Measurements from ENCODE around the gene GPER1.

DNA sequence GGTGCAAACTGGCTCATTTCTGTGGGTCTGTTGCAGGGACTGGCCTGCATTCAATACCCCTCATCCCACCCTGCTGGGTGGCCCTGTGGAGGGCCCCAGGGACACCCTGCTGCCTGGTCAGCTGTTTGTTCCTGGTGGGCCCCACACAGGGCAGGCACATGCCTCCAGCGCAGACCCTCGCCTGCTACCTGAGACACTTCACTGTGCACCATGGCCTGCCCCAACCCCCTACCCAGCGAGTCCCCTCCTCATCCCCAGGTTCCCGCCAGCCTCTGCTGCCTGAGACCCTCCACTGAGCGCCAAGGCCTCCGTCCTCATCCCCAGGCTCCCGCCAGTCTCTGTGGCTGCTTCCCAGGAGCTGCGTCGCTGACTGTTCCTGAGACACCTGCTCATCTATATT, 26.7 kb upstream of the GPER1 start:
- TF ChIP-seq, protein P1, sequence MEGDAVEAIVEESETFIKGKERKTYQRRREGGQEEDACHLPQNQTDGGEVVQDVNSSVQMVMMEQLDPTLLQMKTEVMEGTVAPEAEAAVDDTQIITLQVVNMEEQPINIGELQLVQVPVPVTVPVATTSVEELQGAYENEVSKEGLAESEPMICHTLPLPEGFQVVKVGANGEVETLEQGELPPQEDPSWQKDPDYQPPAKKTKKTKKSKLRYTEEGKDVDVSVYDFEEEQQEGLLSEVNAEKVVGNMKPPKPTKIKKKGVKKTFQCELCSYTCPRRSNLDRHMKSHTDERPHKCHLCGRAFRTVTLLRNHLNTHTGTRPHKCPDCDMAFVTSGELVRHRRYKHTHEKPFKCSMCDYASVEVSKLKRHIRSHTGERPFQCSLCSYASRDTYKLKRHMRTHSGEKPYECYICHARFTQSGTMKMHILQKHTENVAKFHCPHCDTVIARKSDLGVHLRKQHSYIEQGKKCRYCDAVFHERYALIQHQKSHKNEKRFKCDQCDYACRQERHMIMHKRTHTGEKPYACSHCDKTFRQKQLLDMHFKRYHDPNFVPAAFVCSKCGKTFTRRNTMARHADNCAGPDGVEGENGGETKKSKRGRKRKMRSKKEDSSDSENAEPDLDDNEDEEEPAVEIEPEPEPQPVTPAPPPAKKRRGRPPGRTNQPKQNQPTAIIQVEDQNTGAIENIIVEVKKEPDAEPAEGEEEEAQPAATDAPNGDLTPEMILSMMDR (IDR thresholded peaks at IDR 0.05), result no peak
- no peak for TF ChIP-seq POLR2AphosphoS5 (IDR thresholded peaks at IDR 0.05)
- no peak for TF ChIP-seq POLR2A (IDR thresholded peaks at IDR 0.05; ENCODE audit: low read depth)
- TF ChIP-seq EP300 (IDR thresholded peaks at IDR 0.05), result no peak
